MCF 10A (cell line): ENCODE results near the gene FREM1. TPM values are rescaled to one million over a fixed set of nuclear protein-coding genes. Genes with fewer than 3 reads are reported as not detected.

Experiments used
- BruUV-seq: library from RNA; stranded (reverse); fragments of 400-500 nt; replicated peaks from 2 replicates; lab custom pipeline; 2021; lab: Mats Ljungman, UMichigan
- CTCF ChIA-PET: fragments of 300-600 bp; sonication (Branson Sonifier 250); formaldehyde crosslinking; extraction: SDS; loops from one replicate; lab custom pipeline; 2021; ENCODE audit warnings: antibody characterized with exemption, inconsistent platforms; lab: Yijun Ruan, JAX
- POLR2A ChIA-PET: fragments of 300-600, 350-650 bp; sonication (Branson Sonifier 250); formaldehyde crosslinking; extraction: SDS; loops from one replicate; lab custom pipeline; 2020; ENCODE audit warnings: antibody characterized with exemption, inconsistent platforms; lab: Yijun Ruan, JAX
- DNase-seq: peaks from one replicate; pipeline ENCODE4 v3.0.0-alpha.2; 2018; ENCODE audit not compliant: unreplicated experiment
- H3K27ac Mint-ChIP-seq: one replicate; pipeline ENCODE4 v1.8.0; 2022; ENCODE audit warnings: mild to moderate bottlenecking, low read depth, mixed read lengths; ENCODE audit not compliant: unreplicated experiment
- H3K27me3 Mint-ChIP-seq: one replicate; pipeline ENCODE4 v1.8.0; 2022; ENCODE audit warnings: mixed read lengths; ENCODE audit not compliant: insufficient read depth, unreplicated experiment
- H3K36me3 Mint-ChIP-seq: one replicate; pipeline ENCODE4 v1.8.0; 2022; ENCODE audit warnings: mild to moderate bottlenecking, moderate library complexity, mixed read lengths; ENCODE audit not compliant: insufficient read depth, unreplicated experiment
- H3K4me1 Mint-ChIP-seq: one replicate; pipeline ENCODE4 v1.8.0; 2022; ENCODE audit warnings: mixed read lengths; ENCODE audit not compliant: insufficient read depth, unreplicated experiment
- H3K4me3 Mint-ChIP-seq: one replicate; pipeline ENCODE4 v1.8.0; 2022; ENCODE audit warnings: mild to moderate bottlenecking, moderate library complexity, mixed read lengths; ENCODE audit not compliant: unreplicated experiment
- H3K9me3 Mint-ChIP-seq: one replicate; pipeline ENCODE4 v1.8.0; 2022; ENCODE audit warnings: mixed read lengths; ENCODE audit not compliant: unreplicated experiment
- intact Hi-C: fragments of 100-400 bp; cut with micrococcal nuclease; formaldehyde crosslinking; loops from 2 replicates; pipeline ENCODE4 v1.14.1; 2022
- total RNA-seq: library from RNA; stranded (reverse); gene quantifications from 2 replicates; pipeline ENCODE4 v1.2.3, GENCODE V29; 2022
- TF ChIP-seq, protein P1 (sequence below): fragments of 200-600 bp; IDR thresholded peaks from one replicate; pipeline ENCODE4 v1.8.0; 2022; ENCODE audit warnings: antibody characterized with exemption, mild to moderate bottlenecking; ENCODE audit not compliant: unreplicated experiment

FREM1 gene
- total RNA-seq, 1 experiment from 2014 or later = not detected

DNA sequence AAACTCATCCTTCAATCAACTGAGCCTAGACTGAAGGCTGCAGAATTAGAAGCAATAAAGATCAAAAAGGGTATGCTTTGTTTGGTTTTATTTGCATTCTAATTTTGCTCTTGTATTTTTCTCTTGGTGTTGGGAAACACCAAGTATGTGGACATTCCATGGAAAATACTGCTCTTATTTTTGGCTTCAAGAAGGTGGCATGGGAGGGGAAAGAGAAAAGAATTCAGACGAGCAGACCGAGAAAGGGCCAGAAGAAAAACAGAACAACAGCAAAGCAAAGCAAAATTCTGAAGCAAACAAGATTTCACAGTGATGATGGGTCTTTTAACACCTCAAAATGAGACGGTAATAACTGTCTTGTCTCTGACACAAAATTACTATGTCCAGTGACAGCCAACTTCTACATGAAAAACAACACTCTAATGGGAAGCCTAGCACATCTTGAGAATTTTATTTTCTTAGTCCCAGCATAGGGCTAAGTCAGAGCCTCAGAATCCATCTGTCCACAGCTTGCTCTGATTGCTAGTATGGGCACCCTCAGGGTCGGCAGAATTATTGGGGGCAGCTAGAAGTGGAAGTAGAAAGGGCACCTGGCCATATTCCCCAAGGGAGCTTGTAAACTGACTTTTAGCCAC lies 26.8 kb downstream of the FREM1 start:
- no peak overlapping the region for H3K4me3 Mint-ChIP-seq
- H3K4me1 Mint-ChIP-seq = no peaks in the 10 kb centered on the region
- intact Hi-C loops = no loop called here
- no peak overlapping the region for H3K27ac Mint-ChIP-seq
- no peaks in the 10 kb centered on the region for H3K36me3 Mint-ChIP-seq
- no peaks in the 10 kb centered on the region for H3K9me3 Mint-ChIP-seq
- POLR2A ChIA-PET = no interaction called here
- CTCF ChIA-PET = interaction anchor here (0.6 kb wide), 1 partner anchor 409 kb away, joined by 4 read pairs; no protein-coding TSS in a partner anchor
- H3K27me3 Mint-ChIP-seq = peaks cover 31% of the 10 kb centered on the region
- no peak for DNase-seq
- no TSS peak for BruUV-seq
- TF ChIP-seq, protein P1, sequence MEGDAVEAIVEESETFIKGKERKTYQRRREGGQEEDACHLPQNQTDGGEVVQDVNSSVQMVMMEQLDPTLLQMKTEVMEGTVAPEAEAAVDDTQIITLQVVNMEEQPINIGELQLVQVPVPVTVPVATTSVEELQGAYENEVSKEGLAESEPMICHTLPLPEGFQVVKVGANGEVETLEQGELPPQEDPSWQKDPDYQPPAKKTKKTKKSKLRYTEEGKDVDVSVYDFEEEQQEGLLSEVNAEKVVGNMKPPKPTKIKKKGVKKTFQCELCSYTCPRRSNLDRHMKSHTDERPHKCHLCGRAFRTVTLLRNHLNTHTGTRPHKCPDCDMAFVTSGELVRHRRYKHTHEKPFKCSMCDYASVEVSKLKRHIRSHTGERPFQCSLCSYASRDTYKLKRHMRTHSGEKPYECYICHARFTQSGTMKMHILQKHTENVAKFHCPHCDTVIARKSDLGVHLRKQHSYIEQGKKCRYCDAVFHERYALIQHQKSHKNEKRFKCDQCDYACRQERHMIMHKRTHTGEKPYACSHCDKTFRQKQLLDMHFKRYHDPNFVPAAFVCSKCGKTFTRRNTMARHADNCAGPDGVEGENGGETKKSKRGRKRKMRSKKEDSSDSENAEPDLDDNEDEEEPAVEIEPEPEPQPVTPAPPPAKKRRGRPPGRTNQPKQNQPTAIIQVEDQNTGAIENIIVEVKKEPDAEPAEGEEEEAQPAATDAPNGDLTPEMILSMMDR = no peak

DNA sequence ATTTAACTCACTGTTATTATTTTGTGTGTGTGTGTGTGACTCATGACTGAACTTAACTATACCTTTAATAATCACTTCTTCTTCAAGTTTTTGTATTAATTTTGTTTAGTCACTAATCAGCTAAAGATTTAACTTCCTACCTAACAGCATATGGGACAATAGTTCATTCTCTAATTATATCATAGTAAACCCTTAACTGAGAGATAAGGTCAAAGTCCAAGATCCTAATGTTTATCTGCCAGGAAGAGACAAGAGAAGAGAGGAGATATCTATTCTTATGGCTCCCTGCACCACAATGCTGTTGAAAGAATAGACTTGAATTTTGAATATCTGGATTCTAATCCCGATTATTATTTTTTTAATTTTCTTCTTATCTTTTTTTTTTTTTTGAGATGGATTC lies 28.1 kb downstream of the FREM1 start:
- CTCF ChIA-PET = no interaction called here

DNA sequence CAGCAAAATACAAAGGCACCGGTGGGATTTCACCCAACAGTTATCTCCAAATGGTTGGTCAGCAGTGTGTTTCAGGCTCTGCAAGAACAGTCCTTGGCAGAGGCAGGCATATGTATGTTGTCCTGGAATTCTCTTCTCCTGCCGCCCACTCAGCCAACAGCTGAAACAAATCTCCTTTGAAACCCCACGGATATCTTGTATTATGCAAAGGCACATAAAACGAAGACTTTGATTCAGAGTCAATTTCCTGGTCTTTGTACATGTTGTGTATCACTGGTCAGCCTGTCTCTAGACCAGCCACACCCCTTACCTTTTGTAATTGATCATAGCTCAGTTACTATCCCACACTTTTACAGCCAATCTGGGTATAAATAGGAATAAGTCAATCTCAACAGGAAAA lies 29.2 kb downstream of the FREM1 start:
- BruUV-seq = no TSS peak
- Mint-ChIP-seq H3K27ac (no peak overlapping the region), H3K36me3 (no peaks in the 10 kb centered on the region), H3K9me3 (peaks cover 6% of the 10 kb centered on the region), H3K4me3 (no peak overlapping the region), H3K4me1 (no peaks in the 10 kb centered on the region), H3K27me3 (peaks cover 47% of the 10 kb centered on the region)
- no peak for DNase-seq
- ChIA-PET CTCF (interaction anchor here (0.7 kb wide), 1 partner anchor 93 kb away, joined by 4 read pairs; no protein-coding TSS in a partner anchor), POLR2A (no interaction called here)
- intact Hi-C loops = no loop called here
- TF ChIP-seq, protein P1 = no peak

More for the DNA sequence above, 28.1 kb downstream of the FREM1 start:
- Mint-ChIP-seq H3K27ac (no peak overlapping the region), H3K4me1 (no peaks in the 10 kb centered on the region), H3K9me3 (peaks cover 3% of the 10 kb centered on the region), H3K36me3 (no peaks in the 10 kb centered on the region), H3K4me3 (no peak overlapping the region), H3K27me3 (peaks cover 42% of the 10 kb centered on the region)
- BruUV-seq = no TSS peak
- no peak for DNase-seq
- intact Hi-C loops = no loop called here
- POLR2A ChIA-PET = no interaction called here
- TF ChIP-seq, protein P1 = no peak

DNA sequence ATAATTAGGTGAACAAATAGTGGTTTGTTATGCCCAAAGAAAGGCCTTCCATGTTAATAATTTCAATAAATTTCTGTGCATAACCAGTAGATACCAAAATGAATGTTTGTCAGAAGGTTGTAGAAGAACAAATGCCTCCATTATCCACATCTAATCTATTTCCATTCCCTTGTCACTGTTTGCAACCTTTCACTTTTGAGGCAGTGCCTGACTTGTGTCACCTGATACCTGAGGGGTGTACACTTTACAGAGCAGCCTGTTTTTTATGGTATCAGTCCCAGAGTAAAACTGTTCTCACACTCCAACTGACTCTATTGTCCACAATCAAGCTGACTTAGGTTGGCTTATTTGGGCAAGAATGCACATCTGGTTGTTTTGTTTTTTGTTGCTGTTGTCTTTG lies 40.1 kb downstream of the FREM1 start:
- intact Hi-C loops = no loop called here
- H3K27me3 Mint-ChIP-seq = peaks cover 44% of the 10 kb centered on the region
- ChIA-PET POLR2A (no interaction called here), CTCF (no interaction called here)
- BruUV-seq = no TSS peak
- TF ChIP-seq, protein P1 = no peak
- no peaks in the 10 kb centered on the region for H3K36me3 Mint-ChIP-seq
- H3K4me1 Mint-ChIP-seq = no peaks in the 10 kb centered on the region
- H3K9me3 Mint-ChIP-seq = no peaks in the 10 kb centered on the region
- no peak overlapping the region for H3K27ac Mint-ChIP-seq
- no peak overlapping the region for H3K4me3 Mint-ChIP-seq
- no peak for DNase-seq
